CD14-positive monocyte (primary cell): ENCODE data around the gene CAB39L. TPM values are rescaled to one million over a fixed set of nuclear protein-coding genes. Genes with fewer than 3 reads are reported as not detected.

Source experiments
- DNase-seq, 3 donors: peaks; one replicate each; pipeline ENCODE4 v3.0.0-alpha.2; 2011 to 2022
- H2AFZ ChIP-seq: 2 replicates; pipeline ENCODE4 v1.6.0; 2012; ENCODE audit warnings: mild to moderate bottlenecking, low read depth, low read length, inconsistent platforms; ENCODE audit not compliant: insufficient read depth, poor library complexity, severe bottlenecking
- H3K27ac ChIP-seq, 2 donors: 1 replicate in 1 of 2; 2 replicates in 1 of 2; pipeline ENCODE4 v1.5.1; 2012 to 2013; ENCODE audit warnings: low read length in 2 of 2, control low read depth in 1 of 2, inconsistent platforms in 1 of 2, low read depth in 1 of 2, mild to moderate bottlenecking in 1 of 2
- H3K27me3 ChIP-seq, 2 donors: one replicate each; pipeline versions ENCODE4 v1.6.0 to v1.6.1; 2011 to 2013; ENCODE audit warnings: low read length in 2 of 2; ENCODE audit not compliant: control insufficient read depth in 2 of 2, insufficient read depth in 2 of 2
- H3K36me3 ChIP-seq, 2 donors: replicated peaks in 1 of 2; 1 replicate in 1 of 2; 2 replicates in 1 of 2; pipeline versions ENCODE4 v1.5.1 to v1.6.1; 2012 to 2013; ENCODE audit warnings: low read length in 2 of 2, control low read depth in 1 of 2, inconsistent platforms in 1 of 2, mild to moderate bottlenecking in 1 of 2; ENCODE audit not compliant: insufficient read depth in 2 of 2, control insufficient read depth in 1 of 2
- H3K4me1 ChIP-seq, 2 donors: 1 replicate in 1 of 2; 2 replicates in 1 of 2; pipeline versions ENCODE4 v1.5.1 to v1.6.1; 2012 to 2013; ENCODE audit warnings: low read length in 2 of 2, control low read depth in 1 of 2, inconsistent platforms in 1 of 2, mild to moderate bottlenecking in 1 of 2, moderate library complexity in 1 of 2; ENCODE audit not compliant: insufficient read depth in 2 of 2, control insufficient read depth in 1 of 2
- H3K4me2 ChIP-seq: replicated peaks from 2 replicates; pipeline ENCODE3; 2012; ENCODE audit warnings: low read length, moderate library complexity, mild to moderate bottlenecking; ENCODE audit not compliant: poor library complexity, severe bottlenecking; ENCODE audit errors: extremely low read depth
- H3K4me3 ChIP-seq, 3 experiments: fragments of 200-600 bp in 1 of 3; sonication (generic) in 1 of 3; replicated peaks in 1 of 3; 1 replicate in 2 of 3; 2 replicates in 1 of 3; pipeline ENCODE4 v1.5.1; 2011 to 2013; ENCODE audit warnings: low read length in 3 of 3, mild to moderate bottlenecking in 3 of 3, control low read depth in 2 of 3, low read depth in 2 of 3, inconsistent platforms in 1 of 3, moderate library complexity in 1 of 3
- H3K79me2 ChIP-seq: 2 replicates; pipeline ENCODE4 v1.6.0; 2012; ENCODE audit warnings: mild to moderate bottlenecking, control low read depth, inconsistent platforms, low read length, moderate library complexity; ENCODE audit not compliant: insufficient read depth
- H3K9ac ChIP-seq: 2 replicates; pipeline ENCODE4 v1.6.0; 2017; ENCODE audit warnings: low read length, mild to moderate bottlenecking; ENCODE audit not compliant: insufficient read depth, poor library complexity, severe bottlenecking
- H3K9me3 ChIP-seq, 2 donors: replicated peaks in 1 of 2; 1 replicate in 1 of 2; 2 replicates in 1 of 2; pipeline versions ENCODE4 v1.5.1 to v1.6.1; 2012 to 2013; ENCODE audit warnings: low read length in 2 of 2, control low read depth in 1 of 2; ENCODE audit not compliant: control insufficient read depth in 1 of 2, insufficient read depth in 1 of 2
- H4K20me1 ChIP-seq: 2 replicates; pipeline ENCODE4 v1.6.0; 2012; ENCODE audit warnings: mild to moderate bottlenecking, low read length, control low read depth, moderate library complexity; ENCODE audit not compliant: insufficient read depth
- H3K27ac Mint-ChIP-seq, 7 donors: one replicate each; pipeline ENCODE4 v1.8.0; 2020; ENCODE audit warnings: mild to moderate bottlenecking in 7 of 7, mixed read lengths in 7 of 7, moderate library complexity in 6 of 7, inconsistent platforms in 2 of 7
- H3K27me3 Mint-ChIP-seq, 3 donors: one replicate each; pipeline ENCODE4 v1.8.0; 2021 to 2022; ENCODE audit warnings: low read depth in 3 of 3, mild to moderate bottlenecking in 3 of 3, mixed read lengths in 3 of 3, moderate library complexity in 3 of 3, inconsistent platforms in 1 of 3
- H3K36me3 Mint-ChIP-seq, 2 donors: one replicate each; pipeline ENCODE4 v1.8.0; 2020; ENCODE audit warnings: mixed read lengths in 2 of 2, inconsistent platforms in 1 of 2, mild to moderate bottlenecking in 1 of 2
- H3K4me1 Mint-ChIP-seq: one replicate; pipeline ENCODE4 v1.8.0; 2020; ENCODE audit warnings: mild to moderate bottlenecking, mixed read lengths
- H3K4me3 Mint-ChIP-seq, 2 donors: one replicate each; pipeline ENCODE4 v1.8.0; 2020; ENCODE audit warnings: mild to moderate bottlenecking in 2 of 2, mixed read lengths in 2 of 2, moderate library complexity in 1 of 2
- H3K9me3 Mint-ChIP-seq, 7 donors: one replicate each; pipeline ENCODE4 v1.8.0; 2020 to 2022; ENCODE audit warnings: mixed read lengths in 7 of 7, mild to moderate bottlenecking in 6 of 7, moderate library complexity in 6 of 7, inconsistent platforms in 2 of 7
- CTCF ChIP-seq: fragments of 200-600 bp; IDR thresholded peaks from one replicate; pipeline ENCODE4 v1.8.0; 2022; ENCODE audit warnings: antibody characterized with exemption, mild to moderate bottlenecking
- WGBS: methylation state at CpG from one replicate; pipeline ENCODE4 v1.1.5; 2013; ENCODE audit warnings: missing lambda C conversion rate; ENCODE audit not compliant: insufficient coverage; 5-methylcytosine and 5-hydroxymethylcytosine counted together
- intact Hi-C, 2 donors: fragments of 100-400 bp; cut with micrococcal nuclease; formaldehyde crosslinking; loops; one replicate each; pipeline versions ENCODE4 v1.15.0 to v1.15.1; 2023
- polyA plus RNA-seq, 3 donors: library from polyadenylated mRNA; depleted of rRNA in 1 of 3; unstranded in 2 of 3; stranded (reverse) in 1 of 3; fragments of 300-500 nt in 2 of 3; fragments of >200 nt in 1 of 3; fragmentation: Illumina TruSeq in 2 of 3; gene quantifications; 1 replicate in 2 of 3; 2 replicates in 1 of 3; pipeline ENCODE4 v1.2.3, GENCODE V29; 2012 to 2021

CAB39L gene
- polyA plus RNA-seq, 3 donors: 1.9 to 5.1 (median 2.7) TPM

- intact Hi-C loops: no loop called here
- TF ChIP-seq CTCF: no peak
- WGBS: 7% methylated on average over 2 of the region's 7 CpGs
- Histone ChIP-seq H4K20me1 (no peaks in the 10 kb centered on the region), H3K27me3 (no peaks in the 10 kb centered on the region), H3K36me3 (no peaks in the 10 kb centered on the region), H3K9ac (no peak overlapping the region), H2AFZ (peak overlapping the region; percentile 19), H3K27ac (peak overlapping the region in 1 of 2 donors; percentile 27), H3K79me2 (no peaks in the 10 kb centered on the region), H3K4me1 (peaks cover 7 to 8% of the 10 kb centered on the region in 2 donors), H3K9me3 (peaks cover 5 to 7% of the 10 kb centered on the region in 2 donors), H3K4me2 (peak overlapping the region; percentile 50), H3K4me3 (peak overlapping the region in 2 of 3 experiments; percentile 23 to 30)
- peak overlapping the region in 5 of 7 donors; percentile 1 to 52 (median 10) for H3K27ac Mint-ChIP-seq
- peak; percentile 19 to 35 (median 19) for DNase-seq
- peaks cover 0 to 2% (median 0%) of the 10 kb centered on the region in 3 donors for H3K27me3 Mint-ChIP-seq
- H3K9me3 Mint-ChIP-seq: peaks cover 11 to 23% (median 16%) of the 10 kb centered on the region in 7 donors
- peak overlapping the region; percentile 39 to 51 for H3K4me3 Mint-ChIP-seq
- H3K4me1 Mint-ChIP-seq: peaks cover 10% of the 10 kb centered on the region
- peaks cover 0 to 2% of the 10 kb centered on the region in 2 donors for H3K36me3 Mint-ChIP-seq
Observed at GRCh38 chr13:49400755-49401659, 42.9 kb downstream of the CAB39L start.

- DNase-seq: no peak
- H3K9ac ChIP-seq: no peak overlapping the region
- H3K4me3 ChIP-seq: no peak overlapping the region
- no peak overlapping the region for H3K27ac ChIP-seq
- intact Hi-C loops: no loop called here
- no peak for TF ChIP-seq CTCF
- H3K36me3 ChIP-seq: no peaks in the 10 kb centered on the region
- peaks cover 7 to 8% of the 10 kb centered on the region in 2 donors for H3K4me1 ChIP-seq
- peaks cover 0 to 2% of the 10 kb centered on the region in 2 donors for H3K36me3 Mint-ChIP-seq
- no peak overlapping the region for H3K4me2 ChIP-seq
- no peaks in the 10 kb centered on the region for H4K20me1 ChIP-seq
- peaks cover 10% of the 10 kb centered on the region for H3K4me1 Mint-ChIP-seq
- no peaks in the 10 kb centered on the region for H3K79me2 ChIP-seq
- H3K27me3 Mint-ChIP-seq: peaks cover 0 to 2% (median 0%) of the 10 kb centered on the region in 3 donors
- H3K4me3 Mint-ChIP-seq: no peak overlapping the region
- H3K9me3 ChIP-seq: peaks cover 3 to 5% of the 10 kb centered on the region in 2 donors
- WGBS: no CpG with 5 or more reads among the region's 1 CpG
- H3K27ac Mint-ChIP-seq: no peak overlapping the region
- H3K9me3 Mint-ChIP-seq: peaks cover 7 to 13% (median 10%) of the 10 kb centered on the region in 7 donors
- no peak overlapping the region for H2AFZ ChIP-seq
- no peaks in the 10 kb centered on the region for H3K27me3 ChIP-seq
Observed at GRCh38 chr13:49399801-49400472, 43.9 kb downstream of the CAB39L start.
